Gastrocnemius medialis (tissue), 4 donors: Measurements from ENCODE around the gene ADD3. TPM values are rescaled to one million over a fixed set of nuclear protein-coding genes. Genes with fewer than 3 reads are reported as not detected.
"Not testable (repeated sequence)": the region's sequence is repeated elsewhere in the genome, so short reads cannot be mapped to it uniquely, and the experiment has no call there.

ENCODE experiments used
- ATAC-seq, 2 donors: fragments of 150-250 bp; one replicate each; pipeline ENCODE4 v1.9.1; 2016
- DNase-seq, 2 donors: peaks; one replicate each; pipeline ENCODE4 v3.0.0-alpha.2; 2019
- H3K27ac ChIP-seq, 4 donors: fragments of 200-600 bp; sonication (generic); 1 replicate in 1 of 4; 2 replicates in 3 of 4; pipeline ENCODE4 v1.5.1; 2016 to 2018; ENCODE audit warnings: mild to moderate bottlenecking in 2 of 4, moderate library complexity in 1 of 4
- H3K27me3 ChIP-seq, 3 donors: fragments of 200-600 bp; sonication (generic) in 2 of 3; 1 replicate in 1 of 3; 2 replicates in 2 of 3; pipeline versions ENCODE4 v1.5.1 to v1.6.0; 2016 to 2019; ENCODE audit warnings: mild to moderate bottlenecking in 1 of 3, moderate library complexity in 1 of 3
- H3K36me3 ChIP-seq, 2 donors: fragments of 200-600 bp; sonication (generic) in 1 of 2; one replicate each; pipeline ENCODE4 v1.5.1; 2017 to 2018
- H3K4me1 ChIP-seq, 2 donors: fragments of 200-600 bp; sonication (generic) in 1 of 2; one replicate each; pipeline ENCODE4 v1.5.1; 2016 to 2017; ENCODE audit warnings: mild to moderate bottlenecking in 2 of 2
- H3K4me3 ChIP-seq, 4 donors: fragments of 200-600 bp; sonication (generic) in 3 of 4; 1 replicate in 1 of 4; 2 replicates in 3 of 4; pipeline ENCODE4 v1.5.1; 2016 to 2019; ENCODE audit warnings: mild to moderate bottlenecking in 2 of 4
- H3K9me3 ChIP-seq, 3 donors: fragments of 200-600 bp; sonication (generic) in 2 of 3; 1 replicate in 1 of 3; 2 replicates in 2 of 3; pipeline ENCODE4 v1.5.1; 2016 to 2019
- CTCF ChIP-seq, 5 experiments: fragments of 450-650 bp in 3 of 5; fragments of 200-600 bp in 2 of 5; sonication (generic) in 2 of 5; IDR thresholded peaks in 4 of 5; conservative IDR thresholded peaks in 1 of 5; 1 replicate in 4 of 5; 2 replicates in 1 of 5; pipeline ENCODE4 v1.5.1; 2016 to 2019; ENCODE audit warnings: antibody characterized with exemption in 5 of 5, mild to moderate bottlenecking in 3 of 5, moderate library complexity in 3 of 5
- POLR2A ChIP-seq, 2 donors: fragments of 450-650 bp; IDR thresholded peaks; one replicate each; pipeline ENCODE4 v1.6.1; 2017; ENCODE audit warnings: antibody characterized with exemption in 2 of 2, mild to moderate bottlenecking in 2 of 2, moderate library complexity in 2 of 2
- in situ Hi-C, 4 donors: fragments of 200-750 bp; cut with MboI; loops; one replicate each; pipeline versions ENCODE4 v1.15.0 to v1.8.0; 2017; ENCODE audit warnings: low sequenced_read_pairs in 4 of 4
- intact Hi-C: fragments of 100-400 bp; cut with DNase I; formaldehyde crosslinking; loops from one replicate; pipeline ENCODE4 v1.15.1; 2023; ENCODE audit warnings: low total_unique reads
- total RNA-seq, 4 donors: library from RNA; depleted of rRNA; stranded (reverse); fragments of >200 nt; gene quantifications; one replicate each; pipeline versions ENCODE4 v1.1.0 to v1.2.3, GENCODE V29; 2016

ADD3 gene
- total RNA-seq, 4 donors from 2014 or later = 16.0 to 31.3 (median 18.4) TPM

- in situ Hi-C loops = no loop called here
These were observed 26.1 kb upstream of the ADD3 start for GRCh38 chr10:109981650-109982049.

GRCh38 chr10:109982123-109982522 is 25.7 kb upstream of the ADD3 start:
- no peaks in the 10 kb centered on the region for H3K4me1 ChIP-seq
- no peak overlapping the region for H3K4me3 ChIP-seq
- intact Hi-C loops = no loop called here
- in situ Hi-C loops = no loop called here
- DNase-seq (no peak), ATAC-seq (peak in 1 of 2 donors; percentile 58)
- H3K27me3 ChIP-seq = no peaks in the 10 kb centered on the region
- H3K36me3 ChIP-seq = no peaks in the 10 kb centered on the region
- TF ChIP-seq POLR2A (IDR thresholded peaks at IDR 0.05) (no peak), CTCF (IDR thresholded peaks at IDR 0.05 in 4 of 5, conservative IDR thresholded peaks at IDR 0.05 in 1 of 5) (no peak)
- H3K9me3 ChIP-seq = no peaks in the 10 kb centered on the region
- peak overlapping the region in 1 of 4 donors; percentile 18 for H3K27ac ChIP-seq

More at GRCh38 chr10:109981650-109982049, 26.1 kb upstream of the ADD3 start:
- DNase-seq (no peak), ATAC-seq (no peak)
- H3K36me3 ChIP-seq = no peaks in the 10 kb centered on the region
- H3K27ac ChIP-seq = peak overlapping the region in 1 of 4 donors; percentile 18
- H3K9me3 ChIP-seq = no peaks in the 10 kb centered on the region
- no peaks in the 10 kb centered on the region for H3K4me1 ChIP-seq
- no peak overlapping the region for H3K4me3 ChIP-seq
- H3K27me3 ChIP-seq = no peaks in the 10 kb centered on the region
- TF ChIP-seq CTCF (IDR thresholded peaks at IDR 0.05 in 4 of 5, conservative IDR thresholded peaks at IDR 0.05 in 1 of 5) = no peak
- no peak for TF ChIP-seq POLR2A (IDR thresholded peaks at IDR 0.05)
- intact Hi-C loops = no loop called here

GRCh38 chr10:109982812-109983211 is 25.0 kb upstream of the ADD3 start:
- Histone ChIP-seq H3K4me3 (no peak overlapping the region), H3K27ac (no peak overlapping the region)
- ATAC-seq = no peak

GRCh38 chr10:109984013-109984412 is 23.8 kb upstream of the ADD3 start:
- no peaks in the 10 kb centered on the region for H3K27me3 ChIP-seq
- H3K27ac ChIP-seq = no peak overlapping the region
- no peaks in the 10 kb centered on the region for H3K9me3 ChIP-seq
- DNase-seq = no peak
- intact Hi-C loops (no loop called here), in situ Hi-C loops (no loop called here)
- no peaks in the 10 kb centered on the region for H3K36me3 ChIP-seq
- ATAC-seq = no peak
- no peak for TF ChIP-seq POLR2A (IDR thresholded peaks at IDR 0.05)
- TF ChIP-seq CTCF (IDR thresholded peaks at IDR 0.05 in 4 of 5, conservative IDR thresholded peaks at IDR 0.05 in 1 of 5) = no peak
- no peak overlapping the region for H3K4me3 ChIP-seq
- no peaks in the 10 kb centered on the region for H3K4me1 ChIP-seq

More at GRCh38 chr10:109982812-109983211, 25.0 kb upstream of the ADD3 start:
- Histone ChIP-seq H3K36me3 (no peaks in the 10 kb centered on the region), H3K4me1 (no peaks in the 10 kb centered on the region), H3K9me3 (no peaks in the 10 kb centered on the region), H3K27me3 (no peaks in the 10 kb centered on the region)
- TF ChIP-seq CTCF (IDR thresholded peaks at IDR 0.05 in 4 of 5, conservative IDR thresholded peaks at IDR 0.05 in 1 of 5) (no peak), POLR2A (IDR thresholded peaks at IDR 0.05) (no peak)
- in situ Hi-C loops (no loop called here), intact Hi-C loops (no loop called here)
- DNase-seq = no peak

GRCh38 chr10:109985768-109986167 is 22.0 kb upstream of the ADD3 start:
- intact Hi-C loops, H3K36me3 ChIP-seq, H3K9me3 ChIP-seq, in situ Hi-C loops, H3K27ac ChIP-seq, H3K27me3 ChIP-seq, DNase-seq, H3K4me3 ChIP-seq, H3K4me1 ChIP-seq, ATAC-seq: not testable (repeated sequence)
